ENCODE data around the gene ANXA2.
A peak's percentile ranks its signal among the peaks of the same experiment; 100 is the strongest.
"Not testable (repeated sequence)": the region's sequence is repeated elsewhere in the genome, so short reads cannot be mapped to it uniquely, and the experiment has no call there.

Gene ANXA2

DNA sequence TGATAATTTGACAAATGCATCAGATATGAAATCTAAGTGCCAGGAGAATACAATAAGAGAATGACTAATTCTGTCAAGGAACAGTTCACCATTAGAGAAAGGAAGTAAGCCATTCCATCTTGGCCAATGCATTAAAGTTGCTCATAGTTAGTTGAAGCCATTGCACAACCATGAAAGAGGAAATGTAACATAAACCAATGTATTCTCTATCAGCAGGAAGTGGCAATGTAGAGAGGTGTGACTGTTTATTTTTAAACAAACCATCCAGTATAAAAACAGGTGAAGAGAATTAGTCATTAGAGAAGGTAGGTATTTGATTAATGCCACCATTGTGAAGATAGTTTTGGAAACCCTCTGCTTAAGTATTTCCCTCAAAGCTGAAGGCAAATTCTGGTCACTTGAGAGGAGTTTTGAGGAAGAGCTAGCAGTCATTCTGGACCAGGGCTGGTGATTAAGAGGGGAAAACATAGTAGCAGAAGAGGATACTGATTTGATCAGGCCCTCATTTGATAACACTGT, 10.7 kb upstream of the ANXA2 start:
- DNase-seq (ENCODE audit: low spot score) = no peak

DNA sequence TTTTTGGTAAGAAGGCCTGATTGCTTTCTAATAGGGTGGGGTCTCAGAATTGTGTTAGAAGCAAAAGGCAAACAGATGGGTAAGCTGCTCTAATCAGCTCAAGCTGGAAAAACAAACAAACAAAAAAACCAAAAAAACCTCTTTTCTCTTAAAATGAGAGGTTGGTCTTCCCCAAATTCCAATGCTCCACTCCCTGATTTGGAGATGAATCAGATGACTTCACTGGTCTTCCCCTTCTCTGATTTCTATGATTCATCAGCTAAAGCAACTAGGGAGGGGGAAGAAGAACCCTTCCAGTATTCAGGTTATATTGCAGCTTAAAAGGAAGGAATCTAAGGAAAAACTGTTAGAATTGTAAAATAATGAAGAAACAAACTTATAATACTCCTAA, 9.6 kb upstream of the ANXA2 start:
- no peak for DNase-seq (ENCODE audit: low spot score)

DNA sequence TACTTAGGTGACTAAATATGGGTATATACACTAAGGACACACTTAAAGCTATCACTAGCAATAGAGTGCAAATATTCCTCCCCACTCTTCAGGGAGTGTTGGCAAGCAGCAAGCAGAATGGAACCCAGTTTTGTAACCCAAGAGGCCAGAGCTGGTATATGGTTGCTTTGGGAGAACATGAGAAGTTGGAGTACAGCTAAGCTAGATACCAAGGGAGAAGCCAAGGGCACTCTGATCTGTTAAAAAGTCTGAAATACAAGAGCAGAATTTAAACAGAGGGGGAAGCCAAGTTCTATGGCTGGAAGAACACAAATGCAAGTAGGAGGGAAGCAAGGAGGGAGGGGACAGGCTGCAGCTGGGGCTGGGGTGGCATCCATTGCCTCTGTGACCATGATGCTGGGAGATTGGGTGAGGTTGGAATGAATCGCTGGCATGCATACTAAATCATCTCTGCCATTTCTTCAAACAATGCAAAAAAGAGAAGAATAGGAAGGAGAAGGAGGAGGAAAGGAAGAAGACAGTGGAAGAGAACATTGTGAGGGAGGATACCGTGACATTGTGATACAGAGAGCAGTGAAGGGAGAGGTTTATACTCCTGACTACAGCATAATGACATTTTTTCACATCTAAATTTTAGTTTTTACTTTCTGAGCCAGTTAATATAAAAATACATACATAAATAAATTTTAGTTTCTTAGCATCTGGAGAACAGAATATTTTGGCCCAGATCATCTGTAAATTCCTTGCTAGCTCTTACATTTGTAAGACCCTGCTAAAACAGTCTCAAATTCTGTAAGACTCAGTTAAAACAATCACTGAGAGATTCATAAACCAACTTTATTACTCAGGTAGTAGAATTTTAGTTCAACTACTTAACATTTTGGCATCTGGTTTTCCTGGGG, 9.0 kb upstream of the ANXA2 start:
- no peak for DNase-seq (ENCODE audit: low spot score)

DNA sequence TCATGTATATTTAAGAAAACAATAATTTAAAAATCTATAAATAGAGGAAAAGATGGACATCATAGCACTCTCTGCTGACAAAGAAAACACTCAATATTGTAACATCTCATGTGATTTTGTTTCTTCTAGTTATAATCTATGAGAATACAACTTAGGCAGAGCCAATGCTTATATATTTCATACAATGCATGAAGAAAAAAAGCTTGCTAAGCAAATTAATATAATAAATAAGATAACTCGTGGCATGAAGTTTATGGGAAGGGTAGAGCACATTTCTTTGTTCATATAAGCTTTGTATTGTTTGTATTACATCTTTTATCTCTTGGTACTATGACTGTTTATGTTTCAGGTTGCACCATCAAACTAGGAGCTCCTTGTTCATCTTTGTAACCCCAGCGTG, 7.6 kb upstream of the ANXA2 start:
- no peak for DNase-seq (ENCODE audit: low spot score)

DNA sequence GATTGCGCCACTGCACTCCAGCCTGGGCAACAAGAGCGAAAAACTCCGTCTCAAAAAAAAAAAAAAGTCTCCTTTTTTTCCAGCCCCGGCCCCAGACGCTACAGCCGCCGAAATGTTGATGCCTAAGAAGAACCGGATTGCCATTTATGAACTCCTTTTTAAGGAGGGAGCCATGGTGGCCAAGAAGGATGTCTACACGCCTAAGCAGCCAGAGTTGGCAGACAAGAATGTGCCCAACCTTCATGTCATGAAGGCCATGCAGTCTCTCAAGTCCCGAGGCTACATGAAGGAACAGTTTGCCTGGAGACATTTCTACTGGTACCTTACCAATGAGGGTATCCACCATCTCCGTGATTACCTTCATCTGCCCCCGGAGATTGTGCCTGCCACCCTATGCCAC, 6.6 kb upstream of the ANXA2 start:
- not testable (repeated sequence) for DNase-seq (ENCODE audit: low spot score)

- DNase-seq (ENCODE audit: low spot score) = no peak
Observed at GRCh38 chr15:60400944-60401343, 3.2 kb upstream of the ANXA2 start.

- DNase-seq (ENCODE audit: low spot score) = no peak
Observed at GRCh38 chr15:60399931-60400330, 2.1 kb upstream of the ANXA2 start.

DNA sequence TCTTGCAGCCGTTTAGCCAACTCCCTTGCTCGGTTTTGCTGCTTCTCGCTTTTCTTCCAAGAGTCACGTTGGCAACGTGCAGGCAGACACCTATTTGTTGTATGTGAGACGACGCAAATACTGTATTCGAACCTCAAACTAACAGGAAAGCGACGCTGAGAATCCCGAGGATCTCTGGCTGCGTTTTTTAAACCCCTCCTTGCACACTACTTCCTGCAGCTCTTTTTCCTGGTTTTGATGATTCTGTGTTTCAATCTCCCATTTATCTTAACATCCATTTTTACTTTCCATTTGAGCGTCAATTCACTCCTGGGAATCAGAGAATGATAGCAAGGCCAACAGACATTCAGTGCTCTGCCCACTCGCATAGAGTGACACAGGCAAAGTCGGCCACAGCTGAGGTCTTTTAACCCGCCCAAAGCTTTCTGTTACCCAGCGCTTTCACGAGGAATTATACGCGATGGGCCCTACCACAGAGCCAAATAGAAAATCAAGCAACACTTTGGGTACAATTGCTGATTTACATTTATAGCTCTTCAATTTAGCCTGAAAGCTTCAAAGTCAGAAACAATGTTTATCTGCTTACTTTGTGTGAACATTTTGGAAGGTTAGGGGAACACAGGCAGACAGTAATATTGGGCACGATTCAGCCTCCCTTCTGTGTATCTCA, 1.6 kb upstream of the ANXA2 start:
- DNase-seq (ENCODE audit: low spot score) = no peak

GRCh38 chr15:60396958-60397771, 621 bp downstream of the ANXA2 start:
- peak; percentile 68 for DNase-seq (ENCODE audit: low spot score)

GRCh38 chr15:60396560-60396957, 1.2 kb downstream of the ANXA2 start:
- DNase-seq (ENCODE audit: low spot score) = no peak

GRCh38 chr15:60396100-60396499, 1.7 kb downstream of the ANXA2 start:
- DNase-seq (ENCODE audit: low spot score) = no peak

DNA sequence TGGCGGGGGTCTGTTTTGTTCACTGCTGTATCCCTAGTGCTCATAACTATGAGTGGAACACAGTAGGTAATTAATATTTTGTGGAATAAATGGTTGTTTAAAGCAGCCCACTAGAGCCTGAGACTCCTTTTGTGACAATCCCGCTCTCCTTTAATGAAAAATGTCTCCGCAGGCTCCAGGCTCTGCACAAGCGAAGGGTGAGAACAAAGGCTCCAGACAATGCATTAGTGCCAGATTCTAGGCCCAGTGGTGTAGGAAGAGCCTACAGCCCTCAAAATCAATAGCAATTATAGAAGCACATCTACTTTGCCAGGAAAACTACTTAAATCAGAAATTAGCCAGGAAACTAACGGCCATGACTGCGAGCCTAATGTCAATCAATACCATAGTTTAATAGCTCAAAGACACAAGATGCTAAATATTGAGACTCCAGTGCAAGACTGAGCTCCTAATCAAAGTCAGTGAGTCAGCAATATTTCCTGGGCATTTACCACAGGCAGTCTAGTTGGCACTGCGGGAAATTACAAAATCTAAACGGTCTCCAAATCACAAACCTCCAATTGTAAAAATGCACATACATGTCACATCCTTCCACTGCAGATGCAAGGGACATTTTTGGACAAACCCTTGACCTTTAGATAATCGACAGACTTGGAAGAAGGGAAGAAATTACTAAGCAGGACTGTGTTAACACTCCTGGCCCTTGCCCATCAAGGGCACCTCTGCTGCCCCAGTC, 2.3 kb downstream of the ANXA2 start:
- no peak for DNase-seq (ENCODE audit: low spot score)

DNA sequence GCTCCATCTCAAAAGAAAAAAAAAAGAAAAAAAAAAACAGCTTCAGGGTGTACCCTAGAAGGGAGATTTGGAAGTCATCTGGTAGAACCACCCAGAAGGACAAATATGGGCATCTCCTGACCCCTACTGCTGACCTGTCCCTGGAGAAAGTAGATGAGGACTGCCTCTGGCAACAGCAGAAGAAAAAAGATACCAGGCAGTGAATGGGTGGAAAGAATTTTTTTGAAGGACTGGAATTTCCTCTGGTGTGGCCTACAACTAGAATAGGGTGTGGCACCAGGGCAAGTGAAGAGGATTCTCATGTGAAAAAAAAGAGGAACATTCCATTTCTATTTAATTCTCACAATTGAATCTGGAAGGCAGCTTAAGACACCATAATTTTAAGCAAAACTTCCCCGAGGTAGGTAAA, 3.1 kb downstream of the ANXA2 start:
- DNase-seq (ENCODE audit: low spot score) = no peak

DNA sequence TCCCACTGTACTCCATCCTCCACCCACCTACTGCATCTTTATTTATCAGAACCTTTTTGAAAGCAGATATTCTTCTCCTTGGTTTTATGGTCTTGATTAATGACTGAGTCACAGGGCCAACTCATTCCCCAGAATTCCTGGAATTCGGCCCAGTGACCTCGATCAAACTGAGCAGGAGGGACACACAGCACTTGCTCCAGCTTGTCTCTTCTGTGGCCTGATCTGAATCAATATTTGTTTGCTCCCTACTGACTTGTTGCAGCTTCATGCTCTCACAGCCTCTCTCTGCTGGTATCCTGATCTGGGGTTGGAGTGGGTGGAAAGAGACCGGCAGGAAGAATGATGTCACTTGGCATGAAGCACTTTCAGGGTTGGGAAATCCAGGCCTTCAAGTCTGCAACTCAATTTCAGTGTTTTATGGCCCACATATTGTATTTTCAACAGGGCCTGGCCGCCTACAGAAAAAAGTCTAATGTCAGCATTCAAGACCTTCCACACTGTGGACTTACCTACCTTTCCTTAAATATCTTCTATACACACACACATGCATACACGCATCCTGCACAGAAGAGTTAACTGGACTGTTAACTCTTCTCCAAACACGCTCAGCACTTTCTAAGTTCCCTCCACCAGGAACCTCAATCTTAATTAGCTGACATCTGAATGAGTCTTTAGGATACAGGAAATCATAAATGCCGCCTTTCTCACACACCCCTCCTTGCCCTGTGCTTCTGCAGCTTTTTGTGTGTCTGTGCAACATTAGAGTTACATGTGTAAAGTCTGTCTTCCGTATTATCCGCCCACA, 4.6 kb downstream of the ANXA2 start:
- no peak for DNase-seq (ENCODE audit: low spot score)

GRCh38 chr15:60392601-60392985, 5.2 kb downstream of the ANXA2 start:
- DNase-seq (ENCODE audit: low spot score) = no peak

DNA sequence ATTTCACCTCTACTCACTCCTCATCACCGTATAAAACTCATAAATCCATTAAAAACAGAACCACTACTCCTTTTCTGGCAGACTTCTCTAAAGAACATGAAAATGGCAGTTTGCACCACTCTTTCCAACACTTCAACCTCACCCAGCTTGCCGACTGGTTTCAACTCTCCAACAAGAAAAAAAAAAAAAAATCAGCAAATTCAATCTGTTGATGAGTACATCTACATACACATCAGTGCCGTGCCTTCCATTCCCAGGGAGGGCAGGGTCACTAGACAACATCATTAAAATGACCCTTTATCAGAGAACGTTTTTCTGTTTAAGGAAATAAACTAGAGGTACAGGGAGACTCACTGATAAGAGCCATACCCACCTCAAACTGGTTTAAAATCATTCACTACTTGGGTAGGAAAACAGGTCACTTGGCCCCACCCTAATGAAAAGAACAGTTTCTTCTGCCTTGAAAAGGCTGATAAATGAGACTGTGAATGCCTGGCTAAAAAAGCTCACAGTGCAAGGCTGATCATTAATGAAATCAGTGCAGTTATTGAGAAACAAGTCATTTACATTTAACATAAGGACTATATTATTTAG, 6.0 kb downstream of the ANXA2 start:
- no peak for DNase-seq (ENCODE audit: low spot score)

DNA sequence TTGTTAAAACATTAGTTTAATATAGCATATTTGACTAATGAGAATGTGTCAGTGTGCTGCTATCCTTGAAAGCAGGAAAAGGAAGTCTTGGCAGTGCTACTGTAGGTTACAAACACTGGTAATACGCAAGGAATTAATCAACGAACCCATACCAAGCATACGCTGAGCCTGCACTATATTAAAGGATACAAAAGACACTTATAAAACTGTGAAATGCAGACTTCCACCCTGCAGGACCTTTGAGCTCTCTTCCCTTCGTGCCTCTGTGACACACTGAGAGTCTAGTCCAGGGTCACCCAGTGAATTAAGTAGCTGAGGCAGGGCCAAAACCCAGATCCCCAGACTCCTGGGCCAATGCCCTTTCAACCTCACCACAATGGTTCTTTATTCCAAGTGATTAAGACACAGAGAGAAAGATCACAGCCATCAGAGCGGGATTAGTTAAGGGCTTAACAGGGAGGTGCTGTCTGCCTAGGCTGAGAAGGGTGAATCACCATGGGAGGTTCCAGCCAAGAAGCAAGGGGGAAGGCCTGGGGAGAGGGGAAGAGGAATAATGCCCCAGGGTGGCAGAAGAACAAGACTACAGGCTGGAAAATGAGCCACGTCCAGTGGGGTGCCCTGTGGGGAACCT, 6.8 kb downstream of the ANXA2 start:
- peak; percentile 56 for DNase-seq (ENCODE audit: low spot score)

GRCh38 chr15:60390231-60390630, 7.6 kb downstream of the ANXA2 start:
- no peak for DNase-seq (ENCODE audit: low spot score)

- no peak for DNase-seq (ENCODE audit: low spot score)
Observed at GRCh38 chr15:60389261-60390077, 8.3 kb downstream of the ANXA2 start.
